SK-N-SH (cell line): ENCODE data around the gene DCAF11. TPM values are rescaled to one million over a fixed set of nuclear protein-coding genes. Genes with fewer than 3 reads are reported as not detected.

Experiments used
- CTCF ChIA-PET: fragments of 300-600, 350-600 bp; formaldehyde crosslinking; extraction: SDS; loops from one replicate; lab custom pipeline; 2021; lab: Yijun Ruan, JAX
- POLR2A ChIA-PET: fragments of 350-600 bp; sonication (Branson Sonifier 250); formaldehyde crosslinking; extraction: SDS; loops from one replicate; lab custom pipeline; 2020; ENCODE audit warnings: antibody characterized with exemption, inconsistent platforms; lab: Yijun Ruan, JAX
- DNase-seq: peaks from one replicate; pipeline ENCODE4 v3.0.0; 2012
- H2AFZ ChIP-seq: fragments of 200-600 bp; sonication (generic); 2 replicates; pipeline ENCODE4 v1.8.1; 2016; ENCODE audit warnings: antibody characterized with exemption, mild to moderate bottlenecking, low read depth
- H3F3A ChIP-seq: fragments of 200-600 bp; sonication (generic); replicated peaks from 2 replicates; pipeline ENCODE3; 2016; ENCODE audit warnings: antibody characterized with exemption, mild to moderate bottlenecking; ENCODE audit not compliant: insufficient read depth
- H3K27ac ChIP-seq, 2 experiments: fragments of 200-500 bp in 1 of 2; fragments of 200-600 bp in 1 of 2; sonication (Bioruptor generic) in 1 of 2; sonication (generic), shearing (Covaris generic) in 1 of 2; 2 replicates each; pipeline versions ENCODE4 v1.5.1 to v1.6.1; 2014 to 2016; ENCODE audit warnings: low read depth in 2 of 2, inconsistent platforms in 1 of 2, low read length in 1 of 2, mild to moderate bottlenecking in 1 of 2, mixed read lengths in 1 of 2
- H3K27me3 ChIP-seq: fragments of 200-600 bp; sonication (generic), shearing (Covaris generic); 2 replicates; pipeline ENCODE4 v1.6.1; 2016; ENCODE audit warnings: mixed run types; ENCODE audit not compliant: insufficient read depth
- H3K36me3 ChIP-seq, 2 experiments: fragments of 200-500 bp in 1 of 2; fragments of 200-600 bp in 1 of 2; sonication (Bioruptor generic) in 1 of 2; sonication (generic) in 1 of 2; replicated peaks in 1 of 2; 2 replicates each; pipeline versions ENCODE3 to v1.5.1; 2014 to 2016; ENCODE audit warnings: low read length in 1 of 2, mild to moderate bottlenecking in 1 of 2; ENCODE audit not compliant: insufficient read depth in 2 of 2, control insufficient read depth in 1 of 2
- H3K4me1 ChIP-seq, 2 experiments: fragments of 200-500 bp in 1 of 2; fragments of 200-600 bp in 1 of 2; sonication (Bioruptor generic) in 1 of 2; sonication (generic), shearing (Covaris generic) in 1 of 2; 2 replicates each; pipeline versions ENCODE4 v1.5.1 to v1.6.1; 2014 to 2016; ENCODE audit warnings: low read depth in 1 of 2, low read length in 1 of 2, mixed run types in 1 of 2; ENCODE audit not compliant: insufficient read depth in 2 of 2, control insufficient read depth in 1 of 2
- H3K4me2 ChIP-seq: fragments of 200-600 bp; sonication (generic), shearing (Covaris generic); 2 replicates; pipeline ENCODE4 v1.6.1; 2017; ENCODE audit warnings: mixed run types
- H3K4me3 ChIP-seq, 2 experiments: fragments of 200-500 bp in 1 of 2; fragments of 200-600 bp in 1 of 2; sonication (Bioruptor generic) in 1 of 2; sonication (generic), shearing (Covaris generic) in 1 of 2; 2 replicates each; pipeline versions ENCODE4 v1.5.1 to v1.8.1; 2014 to 2016; ENCODE audit warnings: low read depth in 2 of 2, inconsistent platforms in 1 of 2, low read length in 1 of 2, mild to moderate bottlenecking in 1 of 2, mixed read lengths in 1 of 2, moderate library complexity in 1 of 2
- H3K79me2 ChIP-seq: fragments of 200-600 bp; sonication (generic); 2 replicates; pipeline ENCODE4 v1.8.1; 2017; ENCODE audit warnings: mild to moderate bottlenecking; ENCODE audit not compliant: insufficient read depth
- H3K9ac ChIP-seq: fragments of 200-600 bp; sonication (generic); 2 replicates; pipeline ENCODE4 v1.6.1; 2017; ENCODE audit warnings: mixed run types
- H3K9me2 ChIP-seq: fragments of 200-600 bp; sonication (generic); 2 replicates; pipeline ENCODE4 v1.6.1; 2017; ENCODE audit warnings: mixed run types
- H3K9me3 ChIP-seq: fragments of 200-600 bp; sonication (generic); 2 replicates; pipeline ENCODE4 v1.6.1; 2017; ENCODE audit warnings: mixed run types, mild to moderate bottlenecking, moderate library complexity
- H4K20me1 ChIP-seq: fragments of 200-600 bp; sonication (generic); 2 replicates; pipeline ENCODE4 v1.6.1; 2017; ENCODE audit warnings: mild to moderate bottlenecking, mixed run types; ENCODE audit not compliant: insufficient read depth
- FOXJ3 ChIP-seq: sonication (generic); formaldehyde crosslinking; IDR thresholded peaks from 2 replicates; pipeline ENCODE4 v1.5.1; 2020; ENCODE audit warnings: mild to moderate bottlenecking, missing genetic modification reagents
- POLR2AphosphoS5 ChIP-seq: IDR thresholded peaks from 2 replicates; pipeline ENCODE4 v1.6.1; 2012; ENCODE audit warnings: low read depth, low read length
- REST ChIP-seq: IDR thresholded peaks from 2 replicates; pipeline ENCODE4 v1.6.1; 2012; ENCODE audit warnings: mild to moderate bottlenecking, low read depth, low read length, moderate library complexity
- YY1 ChIP-seq: IDR thresholded peaks from 2 replicates; pipeline ENCODE4 v1.4.0; 2012; ENCODE audit warnings: low read depth, mild to moderate bottlenecking
- WGBS: methylation state at CpG from one replicate; pipeline ENCODE4 v1.1.6; 2017; ENCODE audit warnings: low lambda C conversion rate; 5-methylcytosine and 5-hydroxymethylcytosine counted together
- polyA plus RNA-seq, 3 experiments: library from polyadenylated mRNA; depleted of rRNA; stranded (reverse); fragments of >200 nt; gene quantifications; 2 replicates each; pipeline ENCODE4 v1.2.3, GENCODE V29; 2012
- TF ChIP-seq, protein P1 (sequence below): fragments of 200-600 bp; sonication (generic); IDR thresholded peaks from 2 replicates; pipeline ENCODE4 v1.6.1; 2017; ENCODE audit warnings: antibody characterized with exemption, mild to moderate bottlenecking, moderate library complexity

DCAF11 gene
- polyA plus RNA-seq, 1 of the 3 experiments (the other 2 are of a cell fraction): 34.6 TPM

DNA sequence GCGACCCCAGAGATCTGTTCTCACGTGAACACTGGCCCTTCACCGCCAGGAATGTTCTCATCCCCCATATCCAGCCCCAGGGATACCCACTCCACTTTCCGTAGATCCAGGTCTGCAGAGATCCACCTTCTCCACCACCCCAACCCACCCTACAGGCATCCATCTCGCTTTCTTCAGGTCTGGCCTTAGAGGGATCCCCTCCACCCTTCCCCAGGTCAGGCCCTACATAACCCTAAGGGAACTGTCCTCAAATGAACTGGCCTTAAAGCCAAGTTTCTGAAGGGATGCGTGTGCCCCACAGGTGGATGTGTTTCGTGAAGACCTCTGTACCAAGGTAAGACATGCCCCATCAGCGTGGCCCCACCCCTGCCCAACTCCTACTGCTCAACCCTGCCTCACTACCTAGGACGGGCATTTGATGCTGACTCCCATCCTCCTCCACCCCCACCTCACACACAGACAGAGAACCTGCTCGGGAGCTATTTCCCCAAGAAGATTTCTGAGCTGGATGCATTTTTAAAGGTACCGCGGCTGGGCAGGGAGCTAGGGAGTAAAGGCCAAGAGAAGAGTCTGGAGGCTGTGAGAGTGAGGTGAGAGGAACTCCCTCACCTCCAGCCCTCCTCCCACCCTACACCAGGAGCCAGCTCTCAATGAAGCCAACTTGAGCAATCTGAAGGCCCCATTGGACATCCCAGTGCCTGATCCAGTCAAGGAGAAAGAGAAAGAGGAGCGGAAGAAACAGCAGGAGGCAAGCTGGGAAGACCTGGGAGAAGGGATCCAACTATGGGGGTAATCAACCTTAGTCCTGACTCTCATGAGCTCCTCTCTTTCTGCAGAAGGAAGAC is 22.3 kb downstream of the DCAF11 start:
- ChIA-PET POLR2A (interaction anchor here (0.6 to 3.0 kb wide), 7 partner anchors 8 to 1261 kb away, joined by 3 to 21 read pairs (median 5); partner anchors contain the start of genes DCAF11, IRF9, NRL and PSME2), CTCF (interaction anchor here (0.7 to 4.7 kb wide), 6 partner anchors 11 to 46 kb away, joined by 3 to 22 read pairs (median 4); partner anchors contain the start of genes DCAF11, IRF9, NRL and PCK2)
- Histone ChIP-seq H3F3A (peaks cover 10% of the 10 kb centered on the region), H3K9me3 (no peaks in the 10 kb centered on the region), H3K4me3 (peak overlapping the region; percentile 82 to 91), H3K4me2 (peak overlapping the region; percentile 82), H3K27me3 (no peaks in the 10 kb centered on the region), H3K79me2 (peaks cover 33% of the 10 kb centered on the region), H2AFZ (no peak overlapping the region), H3K9ac (peak overlapping the region; percentile 94), H3K4me1 (peaks cover 6 to 31% of the 10 kb centered on the region in 2 experiments; a peak in 3 of 4 replicates), H3K9me2 (no peaks in the 10 kb centered on the region), H3K36me3 (peaks cover 21 to 24% of the 10 kb centered on the region in 2 experiments), H3K27ac (peak overlapping the region in 1 of 2 experiments; percentile 64; a peak in 1 of 4 replicates), H4K20me1 (no peaks in the 10 kb centered on the region)
- 49% methylated on average over 13 of the region's 13 CpGs for WGBS
- no peak for DNase-seq
- TF ChIP-seq YY1: no peak
- no peak for TF ChIP-seq REST
- TF ChIP-seq, all 33 proteins: peak for 0

- Histone ChIP-seq H3K9me3 (no peaks in the 10 kb centered on the region), H3K4me3 (0 out of 4 replicates have a peak overlapping the region, but pooled peaks of 1 of the 2 experiments have one; percentile 82), H3K79me2 (peaks cover 37% of the 10 kb centered on the region), H4K20me1 (no peaks in the 10 kb centered on the region), H3K27ac (peak overlapping the region in 1 of 2 experiments; percentile 11; a peak in 1 of 4 replicates), H3K36me3 (peaks cover 21 to 24% of the 10 kb centered on the region in 2 experiments), H3K9ac (no peak overlapping the region), H3F3A (peaks cover 15% of the 10 kb centered on the region), H3K4me1 (peaks cover 6 to 36% of the 10 kb centered on the region in 2 experiments; a peak in 3 of 4 replicates), H3K9me2 (no peaks in the 10 kb centered on the region), H3K4me2 (peak overlapping the region; percentile 82; the same call in 1 of the 2 replicates), H2AFZ (no peak overlapping the region), H3K27me3 (no peaks in the 10 kb centered on the region)
- CTCF ChIA-PET: interaction anchor here (0.7 to 4.7 kb wide), 5 partner anchors 9 to 47 kb away, joined by 3 to 22 read pairs (median 3); partner anchors contain the start of genes IRF9, PCK2 and RNF31
- TF ChIP-seq, protein P1, sequence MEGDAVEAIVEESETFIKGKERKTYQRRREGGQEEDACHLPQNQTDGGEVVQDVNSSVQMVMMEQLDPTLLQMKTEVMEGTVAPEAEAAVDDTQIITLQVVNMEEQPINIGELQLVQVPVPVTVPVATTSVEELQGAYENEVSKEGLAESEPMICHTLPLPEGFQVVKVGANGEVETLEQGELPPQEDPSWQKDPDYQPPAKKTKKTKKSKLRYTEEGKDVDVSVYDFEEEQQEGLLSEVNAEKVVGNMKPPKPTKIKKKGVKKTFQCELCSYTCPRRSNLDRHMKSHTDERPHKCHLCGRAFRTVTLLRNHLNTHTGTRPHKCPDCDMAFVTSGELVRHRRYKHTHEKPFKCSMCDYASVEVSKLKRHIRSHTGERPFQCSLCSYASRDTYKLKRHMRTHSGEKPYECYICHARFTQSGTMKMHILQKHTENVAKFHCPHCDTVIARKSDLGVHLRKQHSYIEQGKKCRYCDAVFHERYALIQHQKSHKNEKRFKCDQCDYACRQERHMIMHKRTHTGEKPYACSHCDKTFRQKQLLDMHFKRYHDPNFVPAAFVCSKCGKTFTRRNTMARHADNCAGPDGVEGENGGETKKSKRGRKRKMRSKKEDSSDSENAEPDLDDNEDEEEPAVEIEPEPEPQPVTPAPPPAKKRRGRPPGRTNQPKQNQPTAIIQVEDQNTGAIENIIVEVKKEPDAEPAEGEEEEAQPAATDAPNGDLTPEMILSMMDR: no peak
- TF ChIP-seq POLR2AphosphoS5 (0 out of 2 replicates have a peak, but pooled peaks have one; percentile 14), FOXJ3 (CRISPR knock-in tag) (no peak)
- 92% methylated on average over 8 of the region's 8 CpGs for WGBS
- POLR2A ChIA-PET: interaction anchor here (0.6 to 3.0 kb wide), 6 partner anchors 9 to 1262 kb away, joined by 3 to 21 read pairs (median 5); partner anchors contain the start of genes DCAF11, IRF9, NRL and PSME2
- DNase-seq: no peak
These were observed 23.2 kb downstream of the DCAF11 start for GRCh38 chr14:24137529-24138395.
